Esophagus muscularis mucosa (tissue), 4 donors: ENCODE data around the gene TSPYL6. TPM values are rescaled to one million over a fixed set of nuclear protein-coding genes. Genes with fewer than 3 reads are reported as not detected.

Experiments
- DNase-seq: peaks from one replicate; pipeline ENCODE4 v3.0.0-alpha.2; 2017; ENCODE audit errors: extremely low spot score
- H3K27ac ChIP-seq, 4 donors: fragments of 200-600 bp; sonication (generic); replicated peaks in 1 of 4; 1 replicate in 3 of 4; 2 replicates in 1 of 4; pipeline ENCODE4 v1.5.1; 2016 to 2019; ENCODE audit warnings: mild to moderate bottlenecking in 1 of 4
- H3K27me3 ChIP-seq, 4 donors: fragments of 200-600 bp; sonication (generic); one replicate each; pipeline versions ENCODE4 v1.5.1 to v1.6.0; 2016 to 2019
- H3K36me3 ChIP-seq, 4 donors: fragments of 200-600 bp; sonication (generic); one replicate each; pipeline ENCODE4 v1.5.1; 2016 to 2019
- H3K4me1 ChIP-seq, 4 donors: fragments of 200-600 bp; sonication (generic); one replicate each; pipeline ENCODE4 v1.5.1; 2016 to 2019
- H3K4me3 ChIP-seq, 4 donors: fragments of 200-600 bp; sonication (generic); 1 replicate in 2 of 4; 2 replicates in 2 of 4; pipeline ENCODE4 v1.5.1; 2016 to 2019; ENCODE audit warnings: mild to moderate bottlenecking in 4 of 4, moderate library complexity in 1 of 4
- H3K9me3 ChIP-seq, 4 donors: fragments of 200-600 bp; sonication (generic); 1 replicate in 3 of 4; 2 replicates in 1 of 4; pipeline ENCODE4 v1.5.1; 2016 to 2019
- EP300 ChIP-seq: sonication (generic); formaldehyde crosslinking; IDR thresholded peaks from one replicate; pipeline ENCODE4 v1.6.1; 2017; ENCODE audit warnings: antibody characterized with exemption
- POLR2A ChIP-seq: fragments of 450-650 bp; IDR thresholded peaks from one replicate; pipeline ENCODE4 v1.6.1; 2017; ENCODE audit warnings: antibody characterized with exemption, moderate library complexity, mild to moderate bottlenecking, low read depth
- POLR2AphosphoS5 ChIP-seq, 2 donors: sonication (generic); formaldehyde crosslinking; IDR thresholded peaks; one replicate each; pipeline ENCODE4 v1.6.1; 2017; ENCODE audit warnings: antibody characterized with exemption in 2 of 2
- WGBS: methylation state at CpG from one replicate; pipeline ENCODE4 v1.1.5; 2018; 5-methylcytosine and 5-hydroxymethylcytosine counted together
- intact Hi-C: fragments of 100-400 bp; cut with DNase I; formaldehyde crosslinking; loops from one replicate; pipeline ENCODE4 v1.15.1; 2023
- total RNA-seq, 4 donors: library from RNA; depleted of rRNA; stranded (reverse); fragments of >200 nt; gene quantifications; one replicate each; pipeline versions ENCODE4 v1.1.0 to v1.2.1, GENCODE V29; 2016
- TF ChIP-seq, protein P1 (sequence below), 3 experiments: fragments of 200-600 bp in 2 of 3; fragments of 450-650 bp in 1 of 3; sonication (generic) in 2 of 3; IDR thresholded peaks; one replicate each; pipeline ENCODE4 v1.5.1; 2017 to 2019; ENCODE audit warnings: antibody characterized with exemption in 3 of 3, mild to moderate bottlenecking in 2 of 3, moderate library complexity in 1 of 3

TSPYL6 gene
- total RNA-seq, 4 donors from 2014 or later = not detected

- no peaks in the 10 kb centered on the region for H3K27me3 ChIP-seq
- H3K4me1 ChIP-seq = no peaks in the 10 kb centered on the region
- no peak overlapping the region for H3K4me3 ChIP-seq
- H3K27ac ChIP-seq = no peak overlapping the region
- H3K36me3 ChIP-seq = no peaks in the 10 kb centered on the region
- 93% methylated on average over 2 of the region's 2 CpGs for WGBS
- TF ChIP-seq EP300 (no peak), POLR2AphosphoS5 (IDR thresholded peaks at IDR 0.05) (no peak), POLR2A (no peak)
- TF ChIP-seq, protein P1, sequence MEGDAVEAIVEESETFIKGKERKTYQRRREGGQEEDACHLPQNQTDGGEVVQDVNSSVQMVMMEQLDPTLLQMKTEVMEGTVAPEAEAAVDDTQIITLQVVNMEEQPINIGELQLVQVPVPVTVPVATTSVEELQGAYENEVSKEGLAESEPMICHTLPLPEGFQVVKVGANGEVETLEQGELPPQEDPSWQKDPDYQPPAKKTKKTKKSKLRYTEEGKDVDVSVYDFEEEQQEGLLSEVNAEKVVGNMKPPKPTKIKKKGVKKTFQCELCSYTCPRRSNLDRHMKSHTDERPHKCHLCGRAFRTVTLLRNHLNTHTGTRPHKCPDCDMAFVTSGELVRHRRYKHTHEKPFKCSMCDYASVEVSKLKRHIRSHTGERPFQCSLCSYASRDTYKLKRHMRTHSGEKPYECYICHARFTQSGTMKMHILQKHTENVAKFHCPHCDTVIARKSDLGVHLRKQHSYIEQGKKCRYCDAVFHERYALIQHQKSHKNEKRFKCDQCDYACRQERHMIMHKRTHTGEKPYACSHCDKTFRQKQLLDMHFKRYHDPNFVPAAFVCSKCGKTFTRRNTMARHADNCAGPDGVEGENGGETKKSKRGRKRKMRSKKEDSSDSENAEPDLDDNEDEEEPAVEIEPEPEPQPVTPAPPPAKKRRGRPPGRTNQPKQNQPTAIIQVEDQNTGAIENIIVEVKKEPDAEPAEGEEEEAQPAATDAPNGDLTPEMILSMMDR (IDR thresholded peaks at IDR 0.05) = peak in 1 of 3 experiments; percentile 26
- DNase-seq = no peak
- H3K9me3 ChIP-seq = no peaks in the 10 kb centered on the region
- intact Hi-C loops = no loop called here
Measured at GRCh38 chr2:54279385-54279784, 23.4 kb upstream of the TSPYL6 start.

DNA sequence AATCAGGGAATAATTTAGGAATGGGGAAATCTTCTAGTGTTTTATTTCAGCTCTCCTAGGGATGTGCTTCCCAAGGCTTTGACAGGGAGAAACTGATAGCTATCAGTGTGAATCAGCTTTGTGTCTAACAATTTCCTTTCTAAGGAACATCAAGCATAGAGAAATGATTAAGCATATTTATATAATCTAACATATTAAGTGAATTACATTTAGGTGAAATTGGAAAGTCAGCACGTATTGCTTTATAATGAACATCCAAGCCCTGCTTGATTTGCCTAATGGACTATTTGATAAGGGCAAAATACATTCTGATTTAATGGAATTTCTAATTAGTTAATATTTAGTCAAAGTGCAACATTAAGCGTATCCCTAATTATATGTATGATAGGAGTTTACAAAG lies 19.5 kb upstream of the TSPYL6 start:
- 95% methylated on average over 2 of the region's 2 CpGs for WGBS
- no peaks in the 10 kb centered on the region for H3K4me1 ChIP-seq
- no peaks in the 10 kb centered on the region for H3K27me3 ChIP-seq
- TF ChIP-seq EP300 (no peak), POLR2AphosphoS5 (IDR thresholded peaks at IDR 0.05) (no peak), POLR2A (no peak)
- TF ChIP-seq, protein P1 (IDR thresholded peaks at IDR 0.05) = no peak
- intact Hi-C loops = no loop called here
- H3K4me3 ChIP-seq = no peak overlapping the region
- H3K27ac ChIP-seq = no peak overlapping the region
- H3K36me3 ChIP-seq = no peaks in the 10 kb centered on the region
- DNase-seq = no peak
- no peaks in the 10 kb centered on the region for H3K9me3 ChIP-seq

DNA sequence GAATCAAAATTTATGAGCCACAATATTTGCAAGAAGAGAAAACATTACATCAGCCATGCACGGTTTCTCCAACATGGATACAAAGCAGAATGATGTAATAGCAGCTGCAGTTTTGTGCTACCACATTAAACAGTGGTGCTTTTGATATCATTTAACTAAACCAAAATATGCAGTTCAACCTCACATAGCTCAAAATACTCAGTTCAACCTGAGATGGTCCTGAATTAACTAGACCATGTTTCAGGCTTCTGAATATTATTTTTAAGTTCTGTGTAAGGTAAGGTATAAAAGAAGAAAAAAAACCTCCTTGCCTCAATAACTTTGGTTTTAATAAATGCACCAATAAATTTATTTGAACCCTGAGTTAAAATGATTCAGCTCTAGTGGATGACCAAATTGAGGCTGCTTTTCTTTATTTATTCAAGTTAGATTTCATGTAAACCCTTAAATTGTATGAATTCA lies 18.8 kb upstream of the TSPYL6 start:
- Histone ChIP-seq H3K27me3 (no peaks in the 10 kb centered on the region), H3K4me3 (no peak overlapping the region), H3K36me3 (no peaks in the 10 kb centered on the region), H3K4me1 (no peaks in the 10 kb centered on the region), H3K9me3 (no peaks in the 10 kb centered on the region), H3K27ac (no peak overlapping the region)
- TF ChIP-seq POLR2A = no peak
- no peak for TF ChIP-seq EP300
- no peak for TF ChIP-seq POLR2AphosphoS5 (IDR thresholded peaks at IDR 0.05)
- TF ChIP-seq, protein P1 (IDR thresholded peaks at IDR 0.05) = no peak
- WGBS = 66% methylated on average over 1 of the region's 1 CpG
- no peak for DNase-seq
- intact Hi-C loops = no loop called here

DNA sequence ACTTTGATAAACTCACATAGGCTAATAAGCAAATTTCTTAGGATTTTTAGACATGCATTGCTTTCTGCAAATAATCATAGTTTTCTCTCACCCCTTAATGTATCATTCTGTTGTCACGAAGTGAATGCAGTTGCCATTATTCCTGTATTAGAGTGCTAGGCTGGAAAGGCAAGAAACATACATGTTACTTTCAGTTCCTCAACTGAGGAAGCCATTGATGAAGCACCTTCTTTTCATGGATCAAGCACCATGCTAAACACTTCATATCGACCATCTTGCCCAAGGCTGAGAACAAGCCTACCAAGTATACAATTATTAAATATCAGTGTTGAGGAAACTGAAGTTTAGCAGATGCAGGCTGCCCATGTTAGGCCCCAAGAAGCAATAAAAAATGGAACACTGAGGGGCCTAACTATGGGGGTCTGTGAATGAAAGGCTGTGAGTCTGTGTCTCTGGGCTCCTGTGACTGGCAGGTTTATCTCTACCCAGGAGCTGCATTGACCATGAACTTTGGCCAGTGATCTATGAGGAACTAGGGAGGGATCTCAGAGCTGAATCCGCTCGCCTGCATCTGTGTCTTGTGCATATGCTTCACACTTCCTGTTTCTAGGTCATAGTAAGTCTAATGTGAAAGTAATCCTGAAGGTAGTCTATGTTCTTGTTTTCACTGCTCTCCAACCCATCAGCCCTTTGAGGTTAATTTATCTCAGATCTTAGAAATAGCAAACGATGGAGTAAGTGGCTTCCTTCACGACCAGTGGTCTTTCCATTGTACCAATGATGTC lies 16.0 kb upstream of the TSPYL6 start:
- no peak for DNase-seq
- no peaks in the 10 kb centered on the region for H3K9me3 ChIP-seq
- no peak overlapping the region for H3K27ac ChIP-seq
- 94% methylated on average over 6 of the region's 6 CpGs for WGBS
- no peaks in the 10 kb centered on the region for H3K4me1 ChIP-seq
- TF ChIP-seq, protein P1 (IDR thresholded peaks at IDR 0.05) = no peak
- TF ChIP-seq POLR2AphosphoS5 (IDR thresholded peaks at IDR 0.05) (no peak), POLR2A (no peak), EP300 (no peak)
- intact Hi-C loops = no loop called here
- no peak overlapping the region for H3K4me3 ChIP-seq
- no peaks in the 10 kb centered on the region for H3K36me3 ChIP-seq
- H3K27me3 ChIP-seq = no peaks in the 10 kb centered on the region

- H3K36me3 ChIP-seq = no peaks in the 10 kb centered on the region
- WGBS = 92% methylated on average over 4 of the region's 4 CpGs
Measured at GRCh38 chr2:54271189-54271588, 15.2 kb upstream of the TSPYL6 start.

More at GRCh38 chr2:54271189-54271588, 15.2 kb upstream of the TSPYL6 start:
- Histone ChIP-seq H3K9me3 (no peaks in the 10 kb centered on the region), H3K27ac (no peak overlapping the region), H3K4me3 (no peak overlapping the region), H3K4me1 (no peaks in the 10 kb centered on the region), H3K27me3 (no peaks in the 10 kb centered on the region)
- TF ChIP-seq, protein P1 (IDR thresholded peaks at IDR 0.05) = no peak
- TF ChIP-seq EP300 = no peak
- no peak for TF ChIP-seq POLR2A
- no peak for TF ChIP-seq POLR2AphosphoS5 (IDR thresholded peaks at IDR 0.05)
- DNase-seq = no peak
- intact Hi-C loops = no loop called here
